K562 (cell line): ENCODE data around the gene FUT8.

Experiments
- ARHGAP35 ChIP-seq: fragments of 450-650 bp; IDR thresholded peaks from 2 replicates; pipeline ENCODE4 v1.6.1; 2018; ENCODE audit not compliant: partially characterized antibody
- YY1 ChIP-seq, 3 experiments: IDR thresholded peaks; 2 replicates each; pipeline ENCODE4 v1.6.1; 2011; ENCODE audit warnings: low read length in 2 of 3, mild to moderate bottlenecking in 2 of 3, moderate library complexity in 2 of 3, borderline replicate concordance in 1 of 3, control low read depth in 1 of 3, low read depth in 1 of 3; ENCODE audit not compliant: insufficient read depth in 3 of 3, insufficient replicate concordance in 2 of 3, control insufficient read depth in 1 of 3, insufficient read length in 1 of 3; ENCODE audit errors: extremely low read depth in 1 of 3

GRCh38 chr14:65487783-65488494, 75.4 kb downstream of the FUT8 start:
- TF ChIP-seq YY1 (IDR thresholded peaks at IDR 0.05; ENCODE audit: borderline replicate concordance in 1 of 3, control insufficient read depth in 1 of 3, extremely low read depth in 1 of 3, insufficient read depth in 3 of 3, insufficient read length in 1 of 3, insufficient replicate concordance in 2 of 3, low read depth in 1 of 3, low read length in 2 of 3) (no peak), ARHGAP35 (no peak)
